CD14-positive monocyte (primary cell): ENCODE results near the gene PVR. TPM values are rescaled to one million over a fixed set of nuclear protein-coding genes. Genes with fewer than 3 reads are reported as not detected.
"Not testable (repeated sequence)": the region's sequence is repeated elsewhere in the genome, so short reads cannot be mapped to it uniquely, and the experiment has no call there.

Experiments used
- DNase-seq, 3 donors: peaks; one replicate each; pipeline ENCODE4 v3.0.0-alpha.2; 2011 to 2022
- H2AFZ ChIP-seq: 2 replicates; pipeline ENCODE4 v1.6.0; 2012; ENCODE audit warnings: mild to moderate bottlenecking, low read depth, low read length, inconsistent platforms; ENCODE audit not compliant: insufficient read depth, poor library complexity, severe bottlenecking
- H3K27ac ChIP-seq, 2 donors: 1 replicate in 1 of 2; 2 replicates in 1 of 2; pipeline ENCODE4 v1.5.1; 2012 to 2013; ENCODE audit warnings: low read length in 2 of 2, control low read depth in 1 of 2, inconsistent platforms in 1 of 2, low read depth in 1 of 2, mild to moderate bottlenecking in 1 of 2
- H3K27me3 ChIP-seq, 2 donors: one replicate each; pipeline versions ENCODE4 v1.6.0 to v1.6.1; 2011 to 2013; ENCODE audit warnings: low read length in 2 of 2; ENCODE audit not compliant: control insufficient read depth in 2 of 2, insufficient read depth in 2 of 2
- H3K36me3 ChIP-seq, 2 donors: replicated peaks in 1 of 2; 1 replicate in 1 of 2; 2 replicates in 1 of 2; pipeline versions ENCODE4 v1.5.1 to v1.6.1; 2012 to 2013; ENCODE audit warnings: low read length in 2 of 2, control low read depth in 1 of 2, inconsistent platforms in 1 of 2, mild to moderate bottlenecking in 1 of 2; ENCODE audit not compliant: insufficient read depth in 2 of 2, control insufficient read depth in 1 of 2
- H3K4me1 ChIP-seq, 2 donors: 1 replicate in 1 of 2; 2 replicates in 1 of 2; pipeline versions ENCODE4 v1.5.1 to v1.6.1; 2012 to 2013; ENCODE audit warnings: low read length in 2 of 2, control low read depth in 1 of 2, inconsistent platforms in 1 of 2, mild to moderate bottlenecking in 1 of 2, moderate library complexity in 1 of 2; ENCODE audit not compliant: insufficient read depth in 2 of 2, control insufficient read depth in 1 of 2
- H3K4me2 ChIP-seq: replicated peaks from 2 replicates; pipeline ENCODE3; 2012; ENCODE audit warnings: low read length, moderate library complexity, mild to moderate bottlenecking; ENCODE audit not compliant: poor library complexity, severe bottlenecking; ENCODE audit errors: extremely low read depth
- H3K4me3 ChIP-seq, 3 experiments: fragments of 200-600 bp in 1 of 3; sonication (generic) in 1 of 3; replicated peaks in 1 of 3; 1 replicate in 2 of 3; 2 replicates in 1 of 3; pipeline ENCODE4 v1.5.1; 2011 to 2013; ENCODE audit warnings: low read length in 3 of 3, mild to moderate bottlenecking in 3 of 3, control low read depth in 2 of 3, low read depth in 2 of 3, inconsistent platforms in 1 of 3, moderate library complexity in 1 of 3
- H3K79me2 ChIP-seq: 2 replicates; pipeline ENCODE4 v1.6.0; 2012; ENCODE audit warnings: mild to moderate bottlenecking, control low read depth, inconsistent platforms, low read length, moderate library complexity; ENCODE audit not compliant: insufficient read depth
- H3K9ac ChIP-seq: 2 replicates; pipeline ENCODE4 v1.6.0; 2017; ENCODE audit warnings: low read length, mild to moderate bottlenecking; ENCODE audit not compliant: insufficient read depth, poor library complexity, severe bottlenecking
- H3K9me3 ChIP-seq, 2 donors: replicated peaks in 1 of 2; 1 replicate in 1 of 2; 2 replicates in 1 of 2; pipeline versions ENCODE4 v1.5.1 to v1.6.1; 2012 to 2013; ENCODE audit warnings: low read length in 2 of 2, control low read depth in 1 of 2; ENCODE audit not compliant: control insufficient read depth in 1 of 2, insufficient read depth in 1 of 2
- H4K20me1 ChIP-seq: 2 replicates; pipeline ENCODE4 v1.6.0; 2012; ENCODE audit warnings: mild to moderate bottlenecking, low read length, control low read depth, moderate library complexity; ENCODE audit not compliant: insufficient read depth
- H3K27ac Mint-ChIP-seq, 7 donors: one replicate each; pipeline ENCODE4 v1.8.0; 2020; ENCODE audit warnings: mild to moderate bottlenecking in 7 of 7, mixed read lengths in 7 of 7, moderate library complexity in 6 of 7, inconsistent platforms in 2 of 7
- H3K27me3 Mint-ChIP-seq, 3 donors: one replicate each; pipeline ENCODE4 v1.8.0; 2021 to 2022; ENCODE audit warnings: low read depth in 3 of 3, mild to moderate bottlenecking in 3 of 3, mixed read lengths in 3 of 3, moderate library complexity in 3 of 3, inconsistent platforms in 1 of 3
- H3K36me3 Mint-ChIP-seq, 2 donors: one replicate each; pipeline ENCODE4 v1.8.0; 2020; ENCODE audit warnings: mixed read lengths in 2 of 2, inconsistent platforms in 1 of 2, mild to moderate bottlenecking in 1 of 2
- H3K4me1 Mint-ChIP-seq: one replicate; pipeline ENCODE4 v1.8.0; 2020; ENCODE audit warnings: mild to moderate bottlenecking, mixed read lengths
- H3K4me3 Mint-ChIP-seq, 2 donors: one replicate each; pipeline ENCODE4 v1.8.0; 2020; ENCODE audit warnings: mild to moderate bottlenecking in 2 of 2, mixed read lengths in 2 of 2, moderate library complexity in 1 of 2
- H3K9me3 Mint-ChIP-seq, 7 donors: one replicate each; pipeline ENCODE4 v1.8.0; 2020 to 2022; ENCODE audit warnings: mixed read lengths in 7 of 7, mild to moderate bottlenecking in 6 of 7, moderate library complexity in 6 of 7, inconsistent platforms in 2 of 7
- WGBS: methylation state at CpG from one replicate; pipeline ENCODE4 v1.1.5; 2013; ENCODE audit warnings: missing lambda C conversion rate; ENCODE audit not compliant: insufficient coverage; 5-methylcytosine and 5-hydroxymethylcytosine counted together
- intact Hi-C, 2 donors: fragments of 100-400 bp; cut with micrococcal nuclease; formaldehyde crosslinking; loops; one replicate each; pipeline versions ENCODE4 v1.15.0 to v1.15.1; 2023
- polyA plus RNA-seq, 3 donors: library from polyadenylated mRNA; depleted of rRNA in 1 of 3; unstranded in 2 of 3; stranded (reverse) in 1 of 3; fragments of 300-500 nt in 2 of 3; fragments of >200 nt in 1 of 3; fragmentation: Illumina TruSeq in 2 of 3; gene quantifications; 1 replicate in 2 of 3; 2 replicates in 1 of 3; pipeline ENCODE4 v1.2.3, GENCODE V29; 2012 to 2021
- TF ChIP-seq, protein P1 (sequence below): fragments of 200-600 bp; IDR thresholded peaks from one replicate; pipeline ENCODE4 v1.8.0; 2022; ENCODE audit warnings: antibody characterized with exemption, mild to moderate bottlenecking

PVR gene
- polyA plus RNA-seq, 3 donors, result 10.1 to 20.2 (median 12.9) TPM

- H3K36me3 ChIP-seq, result peaks cover 5 to 19% of the 10 kb centered on the region in 2 donors
- no peaks in the 10 kb centered on the region for H3K79me2 ChIP-seq
- 100% methylated on average over 3 of the region's 7 CpGs for WGBS
- no peaks in the 10 kb centered on the region for H4K20me1 ChIP-seq
- H3K4me3 ChIP-seq, result no peak overlapping the region
- no peak overlapping the region for H2AFZ ChIP-seq
- H3K27ac Mint-ChIP-seq, result peak overlapping the region in 2 of 7 donors; percentile 32 to 63
- no peak overlapping the region for H3K4me3 Mint-ChIP-seq
- intact Hi-C loops, result no loop called here
- H3K4me1 Mint-ChIP-seq, result no peaks in the 10 kb centered on the region
- no peak overlapping the region for H3K4me2 ChIP-seq
- TF ChIP-seq, protein P1, sequence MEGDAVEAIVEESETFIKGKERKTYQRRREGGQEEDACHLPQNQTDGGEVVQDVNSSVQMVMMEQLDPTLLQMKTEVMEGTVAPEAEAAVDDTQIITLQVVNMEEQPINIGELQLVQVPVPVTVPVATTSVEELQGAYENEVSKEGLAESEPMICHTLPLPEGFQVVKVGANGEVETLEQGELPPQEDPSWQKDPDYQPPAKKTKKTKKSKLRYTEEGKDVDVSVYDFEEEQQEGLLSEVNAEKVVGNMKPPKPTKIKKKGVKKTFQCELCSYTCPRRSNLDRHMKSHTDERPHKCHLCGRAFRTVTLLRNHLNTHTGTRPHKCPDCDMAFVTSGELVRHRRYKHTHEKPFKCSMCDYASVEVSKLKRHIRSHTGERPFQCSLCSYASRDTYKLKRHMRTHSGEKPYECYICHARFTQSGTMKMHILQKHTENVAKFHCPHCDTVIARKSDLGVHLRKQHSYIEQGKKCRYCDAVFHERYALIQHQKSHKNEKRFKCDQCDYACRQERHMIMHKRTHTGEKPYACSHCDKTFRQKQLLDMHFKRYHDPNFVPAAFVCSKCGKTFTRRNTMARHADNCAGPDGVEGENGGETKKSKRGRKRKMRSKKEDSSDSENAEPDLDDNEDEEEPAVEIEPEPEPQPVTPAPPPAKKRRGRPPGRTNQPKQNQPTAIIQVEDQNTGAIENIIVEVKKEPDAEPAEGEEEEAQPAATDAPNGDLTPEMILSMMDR, result no peak
- H3K27me3 ChIP-seq, result no peaks in the 10 kb centered on the region
- H3K9me3 Mint-ChIP-seq, result peaks cover 0 to 2% (median 0%) of the 10 kb centered on the region in 7 donors
- peaks cover 14% of the 10 kb centered on the region in 2 donors for H3K36me3 Mint-ChIP-seq
- H3K4me1 ChIP-seq, result no peaks in the 10 kb centered on the region
- H3K9ac ChIP-seq, result no peak overlapping the region
- H3K9me3 ChIP-seq, result no peaks in the 10 kb centered on the region
- DNase-seq, result no peak
- H3K27ac ChIP-seq, result no peak overlapping the region
- H3K27me3 Mint-ChIP-seq, result peaks cover 2 to 6% (median 3%) of the 10 kb centered on the region in 3 donors
Observed at GRCh38 chr19:44666852-44667556, 23.3 kb downstream of the PVR start.

GRCh38 chr19:44668985-44669764, 25.5 kb downstream of the PVR start:
- Mint-ChIP-seq H3K4me3 (no peak overlapping the region), H3K9me3 (peaks cover 0 to 4% (median 0%) of the 10 kb centered on the region in 7 donors), H3K36me3 (no peaks in the 10 kb centered on the region), H3K27me3 (peaks cover 2 to 7% (median 3%) of the 10 kb centered on the region in 3 donors), H3K4me1 (no peaks in the 10 kb centered on the region), H3K27ac (no peak overlapping the region)
- no peaks in the 10 kb centered on the region for H3K4me1 ChIP-seq
- no peaks in the 10 kb centered on the region for H3K27me3 ChIP-seq
- no peaks in the 10 kb centered on the region for H3K79me2 ChIP-seq
- no peak overlapping the region for H3K4me3 ChIP-seq
- intact Hi-C loops, result no loop called here
- H3K9me3 ChIP-seq, result no peaks in the 10 kb centered on the region
- H3K4me2 ChIP-seq, result no peak overlapping the region
- TF ChIP-seq, protein P1, result no peak
- no peak for DNase-seq
- H3K36me3 ChIP-seq, result no peaks in the 10 kb centered on the region
- no peaks in the 10 kb centered on the region for H4K20me1 ChIP-seq
- H3K27ac ChIP-seq, result no peak overlapping the region
- no peak overlapping the region for H3K9ac ChIP-seq
- 93% methylated on average over 2 of the region's 2 CpGs for WGBS
- H2AFZ ChIP-seq, result no peak overlapping the region

- H3K27ac Mint-ChIP-seq, DNase-seq, H3K4me1 Mint-ChIP-seq, intact Hi-C loops, H3K4me3 ChIP-seq, H3K36me3 Mint-ChIP-seq, H3K9me3 ChIP-seq, H3K79me2 ChIP-seq, H3K36me3 ChIP-seq, H3K9me3 Mint-ChIP-seq, H3K9ac ChIP-seq, H3K4me2 ChIP-seq, H3K4me1 ChIP-seq, H4K20me1 ChIP-seq, H2AFZ ChIP-seq, H3K27me3 ChIP-seq, H3K27me3 Mint-ChIP-seq, H3K27ac ChIP-seq, H3K4me3 Mint-ChIP-seq: not testable (repeated sequence)
- 100% methylated on average over 2 of the region's 2 CpGs for WGBS
Observed at GRCh38 chr19:44670027-44670426, 26.3 kb downstream of the PVR start.
